AG10803 (cell line): Measurements from ENCODE around the gene AMTN.
A peak's percentile ranks its signal among the peaks of the same experiment; 100 is the strongest.

ENCODE experiments used
- DNase-seq: peaks from one replicate; pipeline ENCODE4 v3.0.0; 2010; ENCODE audit warnings: low read depth
- H3K4me3 ChIP-seq: 2 replicates; pipeline ENCODE4 v1.5.1; 2011; ENCODE audit warnings: mild to moderate bottlenecking, low read length, control low read depth
- TF ChIP-seq, protein P1 (sequence below): conservative IDR thresholded peaks from 2 replicates; pipeline ENCODE4 v1.5.1; 2011; ENCODE audit warnings: mild to moderate bottlenecking, low read length, control low read depth, inconsistent platforms

The AMTN gene

DNA sequence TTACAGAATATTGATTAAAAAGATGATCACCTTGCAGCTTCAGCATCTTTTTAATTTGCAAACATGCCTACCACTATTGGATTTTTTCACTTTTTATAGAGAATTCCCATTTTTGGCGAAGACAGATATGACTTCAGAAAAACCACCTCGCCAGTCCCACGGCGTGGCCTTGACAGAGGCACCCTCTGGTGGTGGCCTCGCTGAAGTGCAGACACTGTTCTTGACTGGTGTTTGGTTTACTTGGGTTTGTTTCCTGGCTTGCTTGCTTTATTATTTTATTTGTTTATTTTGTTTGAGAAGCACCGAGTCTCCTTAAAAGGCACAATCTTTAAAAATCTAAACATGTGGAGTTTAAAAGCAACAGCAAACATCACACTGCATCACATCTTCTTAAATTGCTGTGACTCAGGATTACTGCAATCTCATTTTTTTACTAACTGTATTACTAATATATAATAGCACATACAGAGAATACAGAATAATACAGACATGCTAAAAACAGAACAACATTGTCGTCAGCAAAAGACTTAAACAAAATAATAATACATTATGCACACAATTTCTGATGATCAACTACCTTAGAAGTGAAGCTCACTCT is 13.1 kb upstream of the AMTN start:
- no peak overlapping the region for H3K4me3 ChIP-seq
- peak; percentile 45 for DNase-seq

GRCh38 chr4:70508801-70509200 is 9.6 kb upstream of the AMTN start:
- TF ChIP-seq, protein P1, sequence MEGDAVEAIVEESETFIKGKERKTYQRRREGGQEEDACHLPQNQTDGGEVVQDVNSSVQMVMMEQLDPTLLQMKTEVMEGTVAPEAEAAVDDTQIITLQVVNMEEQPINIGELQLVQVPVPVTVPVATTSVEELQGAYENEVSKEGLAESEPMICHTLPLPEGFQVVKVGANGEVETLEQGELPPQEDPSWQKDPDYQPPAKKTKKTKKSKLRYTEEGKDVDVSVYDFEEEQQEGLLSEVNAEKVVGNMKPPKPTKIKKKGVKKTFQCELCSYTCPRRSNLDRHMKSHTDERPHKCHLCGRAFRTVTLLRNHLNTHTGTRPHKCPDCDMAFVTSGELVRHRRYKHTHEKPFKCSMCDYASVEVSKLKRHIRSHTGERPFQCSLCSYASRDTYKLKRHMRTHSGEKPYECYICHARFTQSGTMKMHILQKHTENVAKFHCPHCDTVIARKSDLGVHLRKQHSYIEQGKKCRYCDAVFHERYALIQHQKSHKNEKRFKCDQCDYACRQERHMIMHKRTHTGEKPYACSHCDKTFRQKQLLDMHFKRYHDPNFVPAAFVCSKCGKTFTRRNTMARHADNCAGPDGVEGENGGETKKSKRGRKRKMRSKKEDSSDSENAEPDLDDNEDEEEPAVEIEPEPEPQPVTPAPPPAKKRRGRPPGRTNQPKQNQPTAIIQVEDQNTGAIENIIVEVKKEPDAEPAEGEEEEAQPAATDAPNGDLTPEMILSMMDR: no peak
- H3K4me3 ChIP-seq: no peak overlapping the region
- DNase-seq: no peak

More for the DNA sequence above, 13.1 kb upstream of the AMTN start:
- TF ChIP-seq, protein P1: peak; percentile 97

DNA sequence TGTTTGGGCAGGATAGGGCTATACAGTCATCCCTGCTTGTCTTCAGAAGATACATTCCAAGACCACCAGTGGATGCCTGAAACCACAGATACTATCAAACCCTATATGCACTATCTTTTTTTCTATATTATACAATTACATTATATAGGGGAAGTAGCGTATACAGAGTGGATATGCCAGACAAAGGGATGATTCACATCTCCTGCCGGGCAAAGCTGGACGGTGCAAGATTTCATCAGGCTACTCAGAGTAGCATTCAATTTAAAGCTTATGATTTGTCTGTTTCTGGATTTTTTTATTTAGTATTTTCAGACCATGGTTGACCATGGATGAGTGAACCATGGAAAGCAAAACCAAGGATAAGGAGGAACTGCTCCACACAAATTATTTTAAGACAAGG is 7.0 kb upstream of the AMTN start:
- TF ChIP-seq, protein P1: no peak
- no peak for DNase-seq
- no peak overlapping the region for H3K4me3 ChIP-seq

GRCh38 chr4:70515367-70516250 is 2.8 kb upstream of the AMTN start:
- DNase-seq: no peak
- TF ChIP-seq, protein P1: no peak
- H3K4me3 ChIP-seq: no peak overlapping the region

- TF ChIP-seq, protein P1: no peak
- DNase-seq: no peak
- H3K4me3 ChIP-seq: no peak overlapping the region
These were observed 347 bp downstream of the AMTN start for GRCh38 chr4:70518716-70519115.

- no peak for DNase-seq
- TF ChIP-seq, protein P1: no peak
- no peak overlapping the region for H3K4me3 ChIP-seq
These were observed 4.3 kb downstream of the AMTN start for GRCh38 chr4:70522626-70523025.

- DNase-seq: no peak
- no peak overlapping the region for H3K4me3 ChIP-seq
- TF ChIP-seq, protein P1: no peak
These were observed 12.6 kb downstream of the AMTN start for GRCh38 chr4:70530997-70531396.
